SJCRH30 (cell line): ENCODE data around the gene GJB2. TPM values are rescaled to one million over a fixed set of nuclear protein-coding genes. Genes with fewer than 3 reads are reported as not detected.

ENCODE experiments used
- DNase-seq, 2 experiments: peaks; one replicate each; pipeline ENCODE4 v3.0.0-alpha.2; 2015 to 2020
- H3K27ac ChIP-seq: fragments of 250-450 bp; sonication (Bioruptor Pico); 2 replicates; pipeline ENCODE4 v1.5.1; 2020; ENCODE audit warnings: mild to moderate bottlenecking, moderate library complexity
- H3K27me3 ChIP-seq: fragments of 250-450 bp; sonication (Bioruptor Pico); 2 replicates; pipeline ENCODE4 v1.5.1; 2020; ENCODE audit warnings: mild to moderate bottlenecking, moderate library complexity
- H3K36me3 ChIP-seq: fragments of 250-450 bp; sonication (Bioruptor Pico); 2 replicates; pipeline ENCODE4 v1.5.1; 2020; ENCODE audit warnings: mild to moderate bottlenecking, moderate library complexity
- H3K4me1 ChIP-seq: fragments of 250-450 bp; sonication (Bioruptor Pico); 2 replicates; pipeline ENCODE4 v1.5.1; 2020; ENCODE audit warnings: mild to moderate bottlenecking, moderate library complexity
- H3K4me3 ChIP-seq: fragments of 250-450 bp; sonication (Bioruptor Pico); 2 replicates; pipeline ENCODE4 v1.5.1; 2020; ENCODE audit warnings: mild to moderate bottlenecking, moderate library complexity
- H3K9me3 ChIP-seq: fragments of 250-450 bp; sonication (Bioruptor Pico); replicated peaks from 2 replicates; pipeline ENCODE4 v1.5.1; 2020; ENCODE audit warnings: mild to moderate bottlenecking, moderate library complexity
- total RNA-seq: library from RNA; depleted of rRNA; stranded (reverse); fragments of >200 nt; shearing (Covaris generic); gene quantifications from 2 replicates; pipeline ENCODE4 v1.2.3, GENCODE V29; 2014

GJB2 gene
- total RNA-seq, 1 experiment from 2014 or later: not detected

GRCh38 chr13:20185366-20186056, 7.2 kb downstream of the GJB2 start:
- DNase-seq: no peak
- H3K4me1 ChIP-seq: no peaks in the 10 kb centered on the region; the same call in 1 of the 2 replicates
- H3K9me3 ChIP-seq: no peaks in the 10 kb centered on the region
- no peaks in the 10 kb centered on the region for H3K36me3 ChIP-seq
- H3K27me3 ChIP-seq: peaks cover 30% of the 10 kb centered on the region
- no peak overlapping the region for H3K4me3 ChIP-seq
- H3K27ac ChIP-seq: no peak overlapping the region

- H3K9me3 ChIP-seq: no peaks in the 10 kb centered on the region
- no peaks in the 10 kb centered on the region; the same call in 1 of the 2 replicates for H3K4me1 ChIP-seq
- DNase-seq: peak; percentile 57 to 86
- H3K27me3 ChIP-seq: peaks cover 23% of the 10 kb centered on the region
- no peaks in the 10 kb centered on the region for H3K36me3 ChIP-seq
- H3K27ac ChIP-seq: no peak overlapping the region
- no peak overlapping the region for H3K4me3 ChIP-seq
These were observed 10.4 kb downstream of the GJB2 start for GRCh38 chr13:20182231-20182846.

GRCh38 chr13:20181188-20181587, 11.6 kb downstream of the GJB2 start:
- no peak for DNase-seq
- no peaks in the 10 kb centered on the region; the same call in 1 of the 2 replicates for H3K4me1 ChIP-seq

GRCh38 chr13:20178156-20178555, 14.6 kb downstream of the GJB2 start:
- Histone ChIP-seq H3K36me3 (no peaks in the 10 kb centered on the region), H3K27me3 (no peaks in the 10 kb centered on the region), H3K4me3 (no peak overlapping the region), H3K9me3 (no peaks in the 10 kb centered on the region), H3K4me1 (no peaks in the 10 kb centered on the region; the same call in 1 of the 2 replicates), H3K27ac (no peak overlapping the region)
- no peak for DNase-seq

More at GRCh38 chr13:20181188-20181587, 11.6 kb downstream of the GJB2 start:
- H3K36me3 ChIP-seq: no peaks in the 10 kb centered on the region
- peaks cover 13% of the 10 kb centered on the region for H3K27me3 ChIP-seq
- H3K4me3 ChIP-seq: no peak overlapping the region
- no peak overlapping the region for H3K27ac ChIP-seq
- H3K9me3 ChIP-seq: no peaks in the 10 kb centered on the region

GRCh38 chr13:20177049-20177831, 15.5 kb downstream of the GJB2 start:
- no peak overlapping the region for H3K4me3 ChIP-seq
- no peaks in the 10 kb centered on the region for H3K9me3 ChIP-seq
- no peaks in the 10 kb centered on the region; the same call in 1 of the 2 replicates for H3K4me1 ChIP-seq

GRCh38 chr13:20175907-20176652, 16.7 kb downstream of the GJB2 start:
- DNase-seq: no peak
- H3K27ac ChIP-seq: no peak overlapping the region
- no peak overlapping the region for H3K4me3 ChIP-seq
- H3K9me3 ChIP-seq: no peaks in the 10 kb centered on the region
- no peaks in the 10 kb centered on the region; the same call in 1 of the 2 replicates for H3K4me1 ChIP-seq
- H3K36me3 ChIP-seq: no peaks in the 10 kb centered on the region
- no peaks in the 10 kb centered on the region for H3K27me3 ChIP-seq

More at GRCh38 chr13:20177049-20177831, 15.5 kb downstream of the GJB2 start:
- Histone ChIP-seq H3K36me3 (no peaks in the 10 kb centered on the region), H3K27ac (no peak overlapping the region), H3K27me3 (no peaks in the 10 kb centered on the region)
- no peak for DNase-seq

- DNase-seq: no peak
- no peak overlapping the region for H3K4me3 ChIP-seq
- no peaks in the 10 kb centered on the region for H3K36me3 ChIP-seq
- H3K9me3 ChIP-seq: no peaks in the 10 kb centered on the region
- H3K4me1 ChIP-seq: no peaks in the 10 kb centered on the region; the same call in 1 of the 2 replicates
- peaks cover 2% of the 10 kb centered on the region for H3K27me3 ChIP-seq
- H3K27ac ChIP-seq: no peak overlapping the region
These were observed 17.3 kb downstream of the GJB2 start for GRCh38 chr13:20175406-20175794.

- peak; percentile 69 to 73 for DNase-seq
- peak overlapping the region; percentile 23 for H3K4me3 ChIP-seq
- no peaks in the 10 kb centered on the region for H3K9me3 ChIP-seq
- no peaks in the 10 kb centered on the region for H3K36me3 ChIP-seq
- no peak overlapping the region for H3K27ac ChIP-seq
- peaks cover 4% of the 10 kb centered on the region for H3K27me3 ChIP-seq
- H3K4me1 ChIP-seq: no peaks in the 10 kb centered on the region; the same call in 1 of the 2 replicates
These were observed 17.9 kb downstream of the GJB2 start for GRCh38 chr13:20174656-20175405.

GRCh38 chr13:20173116-20173746, 19.5 kb downstream of the GJB2 start:
- DNase-seq: no peak
- Histone ChIP-seq H3K9me3 (no peaks in the 10 kb centered on the region), H3K4me3 (no peak overlapping the region), H3K36me3 (no peaks in the 10 kb centered on the region), H3K27me3 (peaks cover 6% of the 10 kb centered on the region), H3K4me1 (no peaks in the 10 kb centered on the region; the same call in 1 of the 2 replicates), H3K27ac (no peak overlapping the region)

- no peak overlapping the region for H3K27ac ChIP-seq
- H3K36me3 ChIP-seq: no peaks in the 10 kb centered on the region
- no peak overlapping the region for H3K4me3 ChIP-seq
- H3K27me3 ChIP-seq: peaks cover 14% of the 10 kb centered on the region
- no peaks in the 10 kb centered on the region; the same call in 1 of the 2 replicates for H3K4me1 ChIP-seq
- no peaks in the 10 kb centered on the region for H3K9me3 ChIP-seq
- DNase-seq: no peak
These were observed 21.4 kb downstream of the GJB2 start for GRCh38 chr13:20171364-20171763.

- Histone ChIP-seq H3K4me1 (no peaks in the 10 kb centered on the region; the same call in 1 of the 2 replicates), H3K27me3 (peaks cover 14% of the 10 kb centered on the region), H3K36me3 (no peaks in the 10 kb centered on the region), H3K27ac (no peak overlapping the region), H3K9me3 (no peaks in the 10 kb centered on the region), H3K4me3 (no peak overlapping the region)
- DNase-seq: no peak
These were observed 21.8 kb downstream of the GJB2 start for GRCh38 chr13:20170921-20171320.

GRCh38 chr13:20168396-20168795, 24.3 kb downstream of the GJB2 start:
- Histone ChIP-seq H3K4me1 (no peaks in the 10 kb centered on the region), H3K27me3 (peaks cover 14% of the 10 kb centered on the region), H3K36me3 (no peaks in the 10 kb centered on the region), H3K9me3 (no peaks in the 10 kb centered on the region), H3K27ac (no peak overlapping the region), H3K4me3 (no peak overlapping the region)
- DNase-seq: no peak

GRCh38 chr13:20165417-20166257, 27.1 kb downstream of the GJB2 start:
- Histone ChIP-seq H3K36me3 (no peaks in the 10 kb centered on the region), H3K4me1 (no peaks in the 10 kb centered on the region), H3K27me3 (peaks cover 14% of the 10 kb centered on the region), H3K4me3 (no peak overlapping the region), H3K27ac (no peak overlapping the region), H3K9me3 (no peaks in the 10 kb centered on the region)
- DNase-seq: no peak
